ENCODE measurements around the gene NANS. TPM values are rescaled to one million over a fixed set of nuclear protein-coding genes. Genes with fewer than 3 reads are reported as not detected.

Gene NANS
- total RNA-seq, 1 experiment from 2014 or later = 48.9 TPM

DNA sequence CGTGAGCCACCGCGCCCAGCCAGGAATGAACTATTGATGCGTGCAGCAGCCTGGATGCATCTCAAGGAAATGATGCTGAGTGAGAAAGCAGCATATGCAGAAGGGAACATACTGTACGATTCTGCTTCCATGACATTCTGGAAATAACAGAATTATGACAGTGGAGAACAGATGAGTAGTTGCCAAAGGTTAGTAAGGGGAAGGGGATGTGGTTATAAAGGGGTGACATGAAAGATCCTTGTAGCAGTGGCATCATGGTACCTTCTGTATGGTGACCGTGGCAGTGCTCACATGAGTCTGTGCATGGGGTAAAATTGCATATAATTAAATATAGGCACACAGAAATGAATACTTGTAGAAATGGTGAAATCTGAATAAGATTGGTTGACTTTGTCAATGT, 13.0 kb downstream of the NANS start:
- Histone ChIP-seq H3K79me2 (ENCODE audit: insufficient read depth, low read length) (peaks cover 64% of the 10 kb centered on the region), H3K4me2 (ENCODE audit: low read length) (no peak overlapping the region), H3K27ac (ENCODE audit: low read depth, low read length) (no peak overlapping the region), H4K20me1 (ENCODE audit: insufficient read depth) (no peaks in the 10 kb centered on the region), H3K4me3 (replicated peaks in 1 of 2; ENCODE audit: low read depth in 1 of 2, low read length in 2 of 2) (no peak overlapping the region), H3K9me2 (ENCODE audit: insufficient read depth) (no peaks in the 10 kb centered on the region), H3K36me3 (ENCODE audit: control insufficient read depth in 1 of 2, insufficient read depth in 2 of 2, low read length in 2 of 2) (peaks cover 12 to 25% of the 10 kb centered on the region in 2 experiments), H3K4me1 (ENCODE audit: control insufficient read depth in 1 of 2, insufficient read depth in 2 of 2, low read length in 2 of 2) (peaks cover 0 to 6% of the 10 kb centered on the region in 2 experiments; a peak in 2 of 4 replicates), H2AFZ (ENCODE audit: low read depth, low read length, poor library complexity, severe bottlenecking) (no peak overlapping the region), H3K9ac (ENCODE audit: low read length) (no peak overlapping the region), H3K27me3 (ENCODE audit: insufficient read depth, low read length) (no peaks in the 10 kb centered on the region), H3K9me3 (ENCODE audit: control insufficient read depth in 1 of 2, insufficient read depth in 1 of 2, low read depth in 1 of 2, low read length in 2 of 2) (no peaks in the 10 kb centered on the region)
- ChIA-PET RAD21 (ENCODE audit: low non-redundant PET in 1 of 2, low total read pairs in 2 of 2, uncharacterized antibody in 2 of 2, unreplicated experiment in 2 of 2) (no interaction called here), POLR2A (interaction anchor here (2.3 kb wide), 1 partner anchor 13 kb away, joined by 8 read pairs; the partner anchor contains the start of gene NANS), CTCF (no interaction called here)
- TF ChIP-seq, protein P1, sequence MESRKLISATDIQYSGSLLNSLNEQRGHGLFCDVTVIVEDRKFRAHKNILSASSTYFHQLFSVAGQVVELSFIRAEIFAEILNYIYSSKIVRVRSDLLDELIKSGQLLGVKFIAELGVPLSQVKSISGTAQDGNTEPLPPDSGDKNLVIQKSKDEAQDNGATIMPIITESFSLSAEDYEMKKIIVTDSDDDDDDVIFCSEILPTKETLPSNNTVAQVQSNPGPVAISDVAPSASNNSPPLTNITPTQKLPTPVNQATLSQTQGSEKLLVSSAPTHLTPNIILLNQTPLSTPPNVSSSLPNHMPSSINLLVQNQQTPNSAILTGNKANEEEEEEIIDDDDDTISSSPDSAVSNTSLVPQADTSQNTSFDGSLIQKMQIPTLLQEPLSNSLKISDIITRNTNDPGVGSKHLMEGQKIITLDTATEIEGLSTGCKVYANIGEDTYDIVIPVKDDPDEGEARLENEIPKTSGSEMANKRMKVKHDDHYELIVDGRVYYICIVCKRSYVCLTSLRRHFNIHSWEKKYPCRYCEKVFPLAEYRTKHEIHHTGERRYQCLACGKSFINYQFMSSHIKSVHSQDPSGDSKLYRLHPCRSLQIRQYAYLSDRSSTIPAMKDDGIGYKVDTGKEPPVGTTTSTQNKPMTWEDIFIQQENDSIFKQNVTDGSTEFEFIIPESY (IDR thresholded peaks at IDR 0.05; ENCODE audit: extremely low read depth, insufficient replicate concordance, low read length) = no peak
- no TSS peak for BruUV-seq (replicated peaks)
- ATAC-seq (no peak), DNase-seq (ENCODE audit: low read depth, low spot score) (no peak)
- intact Hi-C loops (cut with micrococcal nuclease) = no loop called here

DNA sequence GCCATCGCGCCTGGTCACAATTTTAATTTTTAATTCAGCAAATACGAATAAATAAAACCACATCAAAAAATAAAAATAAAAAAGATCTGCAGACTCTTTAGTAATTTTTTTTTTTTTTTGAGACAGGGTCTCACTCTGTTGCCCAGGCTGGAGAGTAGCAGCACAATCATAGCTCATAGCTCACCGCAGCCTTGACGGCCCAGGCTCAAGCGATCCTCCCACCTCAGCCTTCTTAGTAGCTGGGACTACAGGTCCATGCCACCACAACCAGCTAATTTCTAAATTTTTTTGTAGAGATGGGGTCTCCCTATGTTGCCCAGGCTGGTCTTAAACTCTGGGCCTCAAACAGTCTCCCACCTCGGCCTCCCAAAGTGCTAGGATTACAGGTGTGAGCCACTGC, 14.2 kb downstream of the NANS start:
- H3K9ac ChIP-seq (ENCODE audit: low read length) = no peak overlapping the region
- no peak overlapping the region for H3K27ac ChIP-seq (ENCODE audit: low read depth, low read length)
- no peaks in the 10 kb centered on the region for H3K9me3 ChIP-seq (ENCODE audit: control insufficient read depth in 1 of 2, insufficient read depth in 1 of 2, low read depth in 1 of 2, low read length in 2 of 2)
- ChIA-PET CTCF (no interaction called here), RAD21 (ENCODE audit: low non-redundant PET in 1 of 2, low total read pairs in 2 of 2, uncharacterized antibody in 2 of 2, unreplicated experiment in 2 of 2) (no interaction called here), POLR2A (no interaction called here)
- no peak overlapping the region for H3K4me2 ChIP-seq (ENCODE audit: low read length)
- TF ChIP-seq YY1 (IDR thresholded peaks at IDR 0.05; ENCODE audit: extremely low read depth, insufficient replicate concordance, low read depth, low read length) = no peak
- no peak for TF ChIP-seq SIN3A (IDR thresholded peaks at IDR 0.05; ENCODE audit: low read depth)
- TF ChIP-seq, protein P1 (IDR thresholded peaks at IDR 0.05; ENCODE audit: extremely low read depth, insufficient replicate concordance, low read length) = no peak
- no peak for TF ChIP-seq ELF1 (IDR thresholded peaks at IDR 0.05; ENCODE audit: borderline replicate concordance, low read depth)
- TF ChIP-seq, protein P2, sequence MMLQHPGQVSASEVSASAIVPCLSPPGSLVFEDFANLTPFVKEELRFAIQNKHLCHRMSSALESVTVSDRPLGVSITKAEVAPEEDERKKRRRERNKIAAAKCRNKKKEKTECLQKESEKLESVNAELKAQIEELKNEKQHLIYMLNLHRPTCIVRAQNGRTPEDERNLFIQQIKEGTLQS (IDR thresholded peaks at IDR 0.05) = no peak
- no peak for TF ChIP-seq EGR1 (IDR thresholded peaks at IDR 0.05; ENCODE audit: low read depth)
- no peak for TF ChIP-seq CBX3 (IDR thresholded peaks at IDR 0.05; ENCODE audit: low read depth)
- no peak for TF ChIP-seq JUND (IDR thresholded peaks at IDR 0.05)
- H3K4me3 ChIP-seq (replicated peaks in 1 of 2; ENCODE audit: low read depth in 1 of 2, low read length in 2 of 2) = no peak overlapping the region
- H4K20me1 ChIP-seq (ENCODE audit: insufficient read depth) = no peaks in the 10 kb centered on the region
- H3K27me3 ChIP-seq (ENCODE audit: insufficient read depth, low read length) = no peaks in the 10 kb centered on the region
- no peak overlapping the region for H2AFZ ChIP-seq (ENCODE audit: low read depth, low read length, poor library complexity, severe bottlenecking)
- peaks cover 65% of the 10 kb centered on the region for H3K79me2 ChIP-seq (ENCODE audit: insufficient read depth, low read length)
- H3K4me1 ChIP-seq (ENCODE audit: control insufficient read depth in 1 of 2, insufficient read depth in 2 of 2, low read length in 2 of 2) = peaks cover 0 to 18% of the 10 kb centered on the region in 2 experiments; a peak in 3 of 4 replicates
- H3K36me3 ChIP-seq (ENCODE audit: control insufficient read depth in 1 of 2, insufficient read depth in 2 of 2, low read length in 2 of 2) = peaks cover 5 to 19% of the 10 kb centered on the region in 2 experiments; a peak in 2 of 4 replicates
- no TSS peak for BruUV-seq (replicated peaks)
- no peaks in the 10 kb centered on the region for H3K9me2 ChIP-seq (ENCODE audit: insufficient read depth)
- ATAC-seq (no peak), DNase-seq (ENCODE audit: low read depth, low spot score) (no peak)
- intact Hi-C loops (cut with micrococcal nuclease) = loop anchor here (10.0 kb wide), 2 partner anchors 144 to 704 kb away; no protein-coding TSS in a partner anchor

Data from HCT116 (cell line).